ENCODE results near the gene CYP3A5. TPM values are rescaled to one million over a fixed set of nuclear protein-coding genes. Genes with fewer than 3 reads are reported as not detected.

The CYP3A5 gene
- total and polyA plus RNA-seq, 9 of the 15 experiments (the other 6 are each of a cell fraction or from before 2014, with no cell fraction given): 0.73 to 2.8 (median 1.5) TPM

DNA sequence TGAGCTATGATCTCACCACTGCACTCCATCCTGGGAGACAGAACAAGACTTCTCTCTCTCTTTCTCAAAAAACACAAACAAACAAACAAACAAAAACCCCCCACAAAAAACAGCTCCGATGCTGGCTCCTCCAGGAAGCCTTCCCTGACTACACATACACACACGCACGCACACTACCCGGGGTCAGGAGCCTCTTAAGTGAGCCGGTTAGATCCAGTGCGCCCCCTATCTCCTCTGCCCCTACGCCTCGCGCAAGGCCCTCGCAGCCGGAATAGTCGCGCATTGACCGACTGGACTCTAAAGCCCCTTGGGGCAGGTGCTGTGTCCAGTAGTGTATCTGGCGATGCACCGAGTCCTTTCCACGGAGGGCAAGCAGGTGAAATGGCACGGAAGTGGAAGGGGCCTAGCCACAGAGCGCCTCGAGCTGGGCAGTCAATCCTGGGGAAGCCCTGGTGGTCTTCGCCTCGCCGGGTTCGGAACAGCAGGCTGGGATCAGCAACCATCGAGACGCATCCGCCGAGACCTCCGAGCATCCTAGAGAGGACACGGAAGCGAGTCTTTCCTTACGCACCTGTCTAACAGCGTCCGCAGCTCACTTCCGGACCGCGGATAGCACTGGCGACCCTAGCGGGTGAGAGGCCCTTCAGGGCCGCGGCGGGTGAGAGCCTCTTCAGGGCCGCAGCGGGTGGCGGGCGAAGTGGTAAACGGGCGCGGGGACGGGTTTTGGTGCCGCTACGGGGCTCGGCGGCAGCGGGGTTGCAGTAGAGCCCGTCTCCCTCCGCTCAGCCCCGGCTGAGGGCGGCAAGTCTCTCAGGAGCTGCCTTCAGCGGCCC, 63.2 kb downstream of the CYP3A5 start, which contains the start of gene ZSCAN25 (continued):
- TF ChIP-seq, protein P1, sequence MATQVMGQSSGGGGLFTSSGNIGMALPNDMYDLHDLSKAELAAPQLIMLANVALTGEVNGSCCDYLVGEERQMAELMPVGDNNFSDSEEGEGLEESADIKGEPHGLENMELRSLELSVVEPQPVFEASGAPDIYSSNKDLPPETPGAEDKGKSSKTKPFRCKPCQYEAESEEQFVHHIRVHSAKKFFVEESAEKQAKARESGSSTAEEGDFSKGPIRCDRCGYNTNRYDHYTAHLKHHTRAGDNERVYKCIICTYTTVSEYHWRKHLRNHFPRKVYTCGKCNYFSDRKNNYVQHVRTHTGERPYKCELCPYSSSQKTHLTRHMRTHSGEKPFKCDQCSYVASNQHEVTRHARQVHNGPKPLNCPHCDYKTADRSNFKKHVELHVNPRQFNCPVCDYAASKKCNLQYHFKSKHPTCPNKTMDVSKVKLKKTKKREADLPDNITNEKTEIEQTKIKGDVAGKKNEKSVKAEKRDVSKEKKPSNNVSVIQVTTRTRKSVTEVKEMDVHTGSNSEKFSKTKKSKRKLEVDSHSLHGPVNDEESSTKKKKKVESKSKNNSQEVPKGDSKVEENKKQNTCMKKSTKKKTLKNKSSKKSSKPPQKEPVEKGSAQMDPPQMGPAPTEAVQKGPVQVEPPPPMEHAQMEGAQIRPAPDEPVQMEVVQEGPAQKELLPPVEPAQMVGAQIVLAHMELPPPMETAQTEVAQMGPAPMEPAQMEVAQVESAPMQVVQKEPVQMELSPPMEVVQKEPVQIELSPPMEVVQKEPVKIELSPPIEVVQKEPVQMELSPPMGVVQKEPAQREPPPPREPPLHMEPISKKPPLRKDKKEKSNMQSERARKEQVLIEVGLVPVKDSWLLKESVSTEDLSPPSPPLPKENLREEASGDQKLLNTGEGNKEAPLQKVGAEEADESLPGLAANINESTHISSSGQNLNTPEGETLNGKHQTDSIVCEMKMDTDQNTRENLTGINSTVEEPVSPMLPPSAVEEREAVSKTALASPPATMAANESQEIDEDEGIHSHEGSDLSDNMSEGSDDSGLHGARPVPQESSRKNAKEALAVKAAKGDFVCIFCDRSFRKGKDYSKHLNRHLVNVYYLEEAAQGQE (IDR thresholded peaks at IDR 0.05; ENCODE audit: borderline replicate concordance): peak; percentile 94
- TF ChIP-seq, protein P1 (CRISPR knock-in tag; IDR thresholded peaks at IDR 0.05; ENCODE audit: low read depth): peak; percentile 67
- no peak for TF ChIP-seq ZNF124 (CRISPR knock-in tag; IDR thresholded peaks at IDR 0.05)
- TF ChIP-seq, protein P2, sequence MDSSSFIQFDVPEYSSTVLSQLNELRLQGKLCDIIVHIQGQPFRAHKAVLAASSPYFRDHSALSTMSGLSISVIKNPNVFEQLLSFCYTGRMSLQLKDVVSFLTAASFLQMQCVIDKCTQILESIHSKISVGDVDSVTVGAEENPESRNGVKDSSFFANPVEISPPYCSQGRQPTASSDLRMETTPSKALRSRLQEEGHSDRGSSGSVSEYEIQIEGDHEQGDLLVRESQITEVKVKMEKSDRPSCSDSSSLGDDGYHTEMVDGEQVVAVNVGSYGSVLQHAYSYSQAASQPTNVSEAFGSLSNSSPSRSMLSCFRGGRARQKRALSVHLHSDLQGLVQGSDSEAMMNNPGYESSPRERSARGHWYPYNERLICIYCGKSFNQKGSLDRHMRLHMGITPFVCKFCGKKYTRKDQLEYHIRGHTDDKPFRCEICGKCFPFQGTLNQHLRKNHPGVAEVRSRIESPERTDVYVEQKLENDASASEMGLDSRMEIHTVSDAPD (CRISPR knock-in tag; IDR thresholded peaks at IDR 0.05): no peak
- TF ChIP-seq PCBP2 (IDR thresholded peaks at IDR 0.05; ENCODE audit: low read depth, low read length, poor library complexity, severe bottlenecking): no peak
- no peak for TF ChIP-seq CHCHD3 (CRISPR knock-in tag; IDR thresholded peaks at IDR 0.05)
- no peak for TF ChIP-seq ZNF354B (CRISPR knock-in tag; IDR thresholded peaks at IDR 0.05)
- no peak for TF ChIP-seq ZNF778 (CRISPR knock-in tag; IDR thresholded peaks at IDR 0.05)
- TF ChIP-seq ZNF695 (CRISPR knock-in tag; IDR thresholded peaks at IDR 0.05): no peak
- TF ChIP-seq, protein P3, sequence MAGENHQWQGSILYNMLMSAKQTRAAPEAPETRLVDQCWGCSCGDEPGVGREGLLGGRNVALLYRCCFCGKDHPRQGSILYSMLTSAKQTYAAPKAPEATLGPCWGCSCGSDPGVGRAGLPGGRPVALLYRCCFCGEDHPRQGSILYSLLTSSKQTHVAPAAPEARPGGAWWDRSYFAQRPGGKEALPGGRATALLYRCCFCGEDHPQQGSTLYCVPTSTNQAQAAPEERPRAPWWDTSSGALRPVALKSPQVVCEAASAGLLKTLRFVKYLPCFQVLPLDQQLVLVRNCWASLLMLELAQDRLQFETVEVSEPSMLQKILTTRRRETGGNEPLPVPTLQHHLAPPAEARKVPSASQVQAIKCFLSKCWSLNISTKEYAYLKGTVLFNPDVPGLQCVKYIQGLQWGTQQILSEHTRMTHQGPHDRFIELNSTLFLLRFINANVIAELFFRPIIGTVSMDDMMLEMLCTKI (IDR thresholded peaks at IDR 0.05; ENCODE audit: partially characterized antibody): no peak
- peak; percentile 95 for TF ChIP-seq FOXP1 (CRISPR knock-in tag; IDR thresholded peaks at IDR 0.05)
- TF ChIP-seq HIVEP1 (CRISPR knock-in tag; IDR thresholded peaks at IDR 0.05): peak; percentile 50; the same call in 1 of the 2 replicates
- TF ChIP-seq ATF1 (CRISPR knock-in tag; IDR thresholded peaks at IDR 0.05): peak; percentile 39; the same call in 1 of the 2 replicates
- TF ChIP-seq ATF1 (tag; IDR thresholded peaks at IDR 0.05): peak; percentile 92
- TF ChIP-seq, protein P4, sequence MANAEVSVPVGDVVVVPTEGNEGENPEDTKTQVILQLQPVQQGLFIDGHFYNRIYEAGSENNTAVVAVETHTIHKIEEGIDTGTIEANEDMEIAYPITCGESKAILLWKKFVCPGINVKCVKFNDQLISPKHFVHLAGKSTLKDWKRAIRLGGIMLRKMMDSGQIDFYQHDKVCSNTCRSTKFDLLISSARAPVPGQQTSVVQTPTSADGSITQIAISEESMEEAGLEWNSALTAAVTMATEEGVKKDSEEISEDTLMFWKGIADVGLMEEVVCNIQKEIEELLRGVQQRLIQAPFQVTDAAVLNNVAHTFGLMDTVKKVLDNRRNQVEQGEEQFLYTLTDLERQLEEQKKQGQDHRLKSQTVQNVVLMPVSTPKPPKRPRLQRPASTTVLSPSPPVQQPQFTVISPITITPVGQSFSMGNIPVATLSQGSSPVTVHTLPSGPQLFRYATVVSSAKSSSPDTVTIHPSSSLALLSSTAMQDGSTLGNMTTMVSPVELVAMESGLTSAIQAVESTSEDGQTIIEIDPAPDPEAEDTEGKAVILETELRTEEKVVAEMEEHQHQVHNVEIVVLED (CRISPR knock-in tag; IDR thresholded peaks at IDR 0.05): peak; percentile 93
- TF ChIP-seq ZNF347 (CRISPR knock-in tag; IDR thresholded peaks at IDR 0.05; ENCODE audit: low read depth): no peak

All from K562 (cell line).